22Rv1 (cell line): ENCODE results near the gene TMEM117.

Source experiments
- CTCF ChIP-seq: fragments of 450-650 bp; IDR thresholded peaks from 2 replicates; pipeline ENCODE4 v1.5.1; 2017; ENCODE audit warnings: mild to moderate bottlenecking
- ZFX ChIP-seq: fragments of 450-650 bp; IDR thresholded peaks from 2 replicates; pipeline ENCODE4 v1.6.1; 2017; ENCODE audit warnings: antibody characterized with exemption, borderline replicate concordance

GRCh38 chr12:44245932-44246331, 410.1 kb downstream of the TMEM117 start:
- TF ChIP-seq CTCF (no peak), ZFX (no peak)
